Esophagus (tissue), 2 donors: ENCODE results near the gene ASCC3. TPM values are rescaled to one million over a fixed set of nuclear protein-coding genes. Genes with fewer than 3 reads are reported as not detected.
"Not testable (repeated sequence)": the region's sequence is repeated elsewhere in the genome, so short reads cannot be mapped to it uniquely, and the experiment has no call there.

Experiments
- H3K27ac ChIP-seq, 2 donors: one replicate each; pipeline ENCODE4 v1.5.1; 2013; ENCODE audit warnings: low read depth in 2 of 2, mild to moderate bottlenecking in 2 of 2, inconsistent platforms in 1 of 2, low read length in 1 of 2, moderate library complexity in 1 of 2
- H3K27me3 ChIP-seq, 2 donors: one replicate each; pipeline ENCODE4 v1.6.1; 2013; ENCODE audit warnings: low read length in 2 of 2, control low read depth in 1 of 2, mild to moderate bottlenecking in 1 of 2; ENCODE audit not compliant: insufficient read depth in 2 of 2, control insufficient read depth in 1 of 2
- H3K36me3 ChIP-seq, 2 donors: one replicate each; pipeline ENCODE4 v1.6.1; 2013; ENCODE audit warnings: low read length in 1 of 2; ENCODE audit not compliant: control insufficient read depth in 2 of 2, insufficient read depth in 2 of 2
- H3K4me1 ChIP-seq, 2 donors: one replicate each; pipeline ENCODE4 v1.6.1; 2013; ENCODE audit warnings: low read length in 1 of 2; ENCODE audit not compliant: control insufficient read depth in 2 of 2, insufficient read depth in 2 of 2
- H3K4me3 ChIP-seq, 2 donors: one replicate each; pipeline ENCODE4 v1.5.1; 2013; ENCODE audit warnings: low read length in 2 of 2, mild to moderate bottlenecking in 2 of 2, low read depth in 1 of 2, moderate library complexity in 1 of 2
- H3K9me3 ChIP-seq, 2 donors: one replicate each; pipeline ENCODE4 v1.6.1; 2013; ENCODE audit warnings: mild to moderate bottlenecking in 2 of 2, low read depth in 1 of 2, low read length in 1 of 2, moderate library complexity in 1 of 2; ENCODE audit not compliant: control insufficient read depth in 2 of 2, insufficient read depth in 1 of 2
- WGBS, 2 donors: extraction: QIAGEN DNeasy Blood & Tissue Kit; methylation state at CpG; one replicate each; pipeline ENCODE4 v1.1.7; 2013; 5-methylcytosine and 5-hydroxymethylcytosine counted together
- polyA plus RNA-seq, 2 donors: library from polyadenylated mRNA; stranded (reverse); fragments of 200-250 nt; gene quantifications; one replicate each; pipeline ENCODE4 v1.2.3, GENCODE V29; 2013
- donor health status: healthy with polysubstance abuse.
- donor health status: Bipolar disorder and iron deficiency.

Gene ASCC3
- polyA plus RNA-seq, 2 donors, result 7.4 to 15.0 TPM

- Histone ChIP-seq H3K27me3 (no peaks in the 10 kb centered on the region), H3K36me3 (no peaks in the 10 kb centered on the region), H3K27ac (no peak overlapping the region), H3K4me1 (no peaks in the 10 kb centered on the region), H3K4me3 (no peak overlapping the region), H3K9me3 (no peaks in the 10 kb centered on the region)
- WGBS, 2 donors, result 69 to 73% methylated on average over 2 of the region's 2 CpGs
Measured at GRCh38 chr6:100790084-100790483, 91.0 kb downstream of the ASCC3 start.

GRCh38 chr6:100785982-100786381, 95.1 kb downstream of the ASCC3 start:
- no peaks in the 10 kb centered on the region for H3K4me1 ChIP-seq
- WGBS, 2 donors, result 90 to 100% methylated on average over 1 of the region's 1 CpG
- no peaks in the 10 kb centered on the region for H3K27me3 ChIP-seq
- no peak overlapping the region for H3K27ac ChIP-seq
- no peak overlapping the region for H3K4me3 ChIP-seq
- no peaks in the 10 kb centered on the region for H3K9me3 ChIP-seq
- no peaks in the 10 kb centered on the region for H3K36me3 ChIP-seq

GRCh38 chr6:100780648-100781047, 100.5 kb downstream of the ASCC3 start:
- Histone ChIP-seq H3K4me1 (no peaks in the 10 kb centered on the region), H3K4me3 (no peak overlapping the region), H3K36me3 (no peaks in the 10 kb centered on the region), H3K27me3 (no peaks in the 10 kb centered on the region), H3K27ac (no peak overlapping the region), H3K9me3 (no peaks in the 10 kb centered on the region)

GRCh38 chr6:100775667-100776066, 105.5 kb downstream of the ASCC3 start:
- Histone ChIP-seq H3K4me3 (no peak overlapping the region), H3K27ac (no peak overlapping the region), H3K9me3 (no peaks in the 10 kb centered on the region), H3K36me3 (no peaks in the 10 kb centered on the region), H3K4me1 (no peaks in the 10 kb centered on the region), H3K27me3 (no peaks in the 10 kb centered on the region)
- WGBS, 2 donors, result 82 to 83% methylated on average over 2 of the region's 2 CpGs

- H3K36me3 ChIP-seq, result no peaks in the 10 kb centered on the region
- H3K27ac ChIP-seq, result no peak overlapping the region
- H3K9me3 ChIP-seq, result no peaks in the 10 kb centered on the region
- H3K4me1 ChIP-seq, result no peaks in the 10 kb centered on the region
- WGBS, 2 donors, result 0% methylated on average over 1 of the region's 1 CpG
- H3K27me3 ChIP-seq, result no peaks in the 10 kb centered on the region
- no peak overlapping the region for H3K4me3 ChIP-seq
Measured at GRCh38 chr6:100774681-100775080, 106.4 kb downstream of the ASCC3 start.

GRCh38 chr6:100768816-100769351, 112.2 kb downstream of the ASCC3 start:
- 80 to 87% methylated on average over 1 of the region's 1 CpG for WGBS, 2 donors
- no peak overlapping the region for H3K27ac ChIP-seq
- no peaks in the 10 kb centered on the region for H3K27me3 ChIP-seq
- no peaks in the 10 kb centered on the region for H3K9me3 ChIP-seq
- H3K4me3 ChIP-seq, result no peak overlapping the region
- H3K4me1 ChIP-seq, result no peaks in the 10 kb centered on the region
- no peaks in the 10 kb centered on the region for H3K36me3 ChIP-seq

GRCh38 chr6:100763617-100764241, 117.4 kb downstream of the ASCC3 start:
- 97 to 98% methylated on average over 2 of the region's 2 CpGs for WGBS, 2 donors
- Histone ChIP-seq H3K9me3 (peaks cover 0 to 2% of the 10 kb centered on the region in 2 donors), H3K4me3 (no peak overlapping the region), H3K27ac (no peak overlapping the region), H3K36me3 (peaks cover 2 to 6% of the 10 kb centered on the region in 2 donors), H3K27me3 (no peaks in the 10 kb centered on the region), H3K4me1 (no peaks in the 10 kb centered on the region)

GRCh38 chr6:100761841-100762240, 119.3 kb downstream of the ASCC3 start:
- Histone ChIP-seq H3K27me3 (no peaks in the 10 kb centered on the region), H3K4me3 (no peak overlapping the region), H3K4me1 (no peaks in the 10 kb centered on the region), H3K36me3 (peaks cover 2 to 6% of the 10 kb centered on the region in 2 donors), H3K9me3 (peaks cover 0 to 2% of the 10 kb centered on the region in 2 donors), H3K27ac (no peak overlapping the region)
- 86 to 88% methylated on average over 2 of the region's 2 CpGs for WGBS, 2 donors

- H3K27me3 ChIP-seq, H3K36me3 ChIP-seq, H3K9me3 ChIP-seq, H3K4me1 ChIP-seq, H3K27ac ChIP-seq, H3K4me3 ChIP-seq: not testable (repeated sequence)
- WGBS, 2 donors, result 97 to 98% methylated on average over 1 of the region's 1 CpG
Measured at GRCh38 chr6:100758386-100758785, 122.7 kb downstream of the ASCC3 start.

GRCh38 chr6:100753421-100753820, 127.7 kb downstream of the ASCC3 start:
- Histone ChIP-seq H3K27me3 (no peaks in the 10 kb centered on the region), H3K4me3 (no peak overlapping the region), H3K9me3 (no peaks in the 10 kb centered on the region), H3K27ac (no peak overlapping the region), H3K36me3 (no peaks in the 10 kb centered on the region), H3K4me1 (no peaks in the 10 kb centered on the region)
- 96 to 98% methylated on average over 3 of the region's 3 CpGs for WGBS, 2 donors
